DLD1 (cell line): ENCODE data around the gene POLR2E.
"Not testable (repeated sequence)": the region's sequence is repeated elsewhere in the genome, so short reads cannot be mapped to it uniquely, and the experiment has no call there.

Source experiments
- in situ Hi-C: cut with HindIII; loops from 2 replicates; pipeline ENCODE4 v1.10.0; 2017; ENCODE audit warnings: low sequenced_read_pairs

POLR2E gene

DNA sequence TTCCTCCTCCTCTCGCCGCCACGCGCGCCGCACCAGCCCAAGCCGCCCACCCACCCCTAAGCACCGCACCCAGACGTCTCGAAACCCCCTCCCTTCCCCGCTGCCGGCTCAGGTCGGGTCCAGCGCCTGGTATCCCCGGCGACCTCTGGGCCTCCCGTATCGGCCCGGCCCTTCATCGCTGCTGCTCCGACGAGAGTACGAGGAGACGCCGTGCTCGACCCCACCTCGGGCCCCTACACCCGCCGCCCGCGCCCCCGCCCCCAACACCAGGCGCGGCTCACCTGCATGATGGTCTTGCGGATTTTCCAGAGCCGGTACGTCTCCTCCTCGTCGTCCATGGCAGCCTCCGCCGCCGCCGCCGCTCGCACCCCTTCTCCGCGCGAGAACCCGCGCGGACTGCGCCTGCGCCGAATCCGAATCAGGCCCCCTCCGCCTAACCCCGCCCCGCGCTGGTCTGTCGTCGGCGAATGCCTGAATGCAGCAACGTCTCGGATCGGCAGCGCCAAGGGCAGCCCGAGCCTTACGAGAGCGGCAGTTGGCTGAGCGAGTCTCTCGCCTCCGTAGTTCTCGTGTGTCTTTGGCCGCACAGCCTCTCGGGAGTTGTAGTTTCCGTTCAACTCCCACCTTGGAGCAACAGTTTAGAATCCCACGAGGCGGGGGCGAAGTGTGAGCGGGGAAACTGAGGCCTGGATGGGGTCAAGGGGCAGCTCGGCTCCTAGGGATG lies at the start of gene POLR2E:
Gene POLR2E (minus strand): TSS at position 398 of the 724 bp plus-strand sequence. CDS start 60 bp downstream, at position 338.
- in situ Hi-C loops, result no loop called here

DNA sequence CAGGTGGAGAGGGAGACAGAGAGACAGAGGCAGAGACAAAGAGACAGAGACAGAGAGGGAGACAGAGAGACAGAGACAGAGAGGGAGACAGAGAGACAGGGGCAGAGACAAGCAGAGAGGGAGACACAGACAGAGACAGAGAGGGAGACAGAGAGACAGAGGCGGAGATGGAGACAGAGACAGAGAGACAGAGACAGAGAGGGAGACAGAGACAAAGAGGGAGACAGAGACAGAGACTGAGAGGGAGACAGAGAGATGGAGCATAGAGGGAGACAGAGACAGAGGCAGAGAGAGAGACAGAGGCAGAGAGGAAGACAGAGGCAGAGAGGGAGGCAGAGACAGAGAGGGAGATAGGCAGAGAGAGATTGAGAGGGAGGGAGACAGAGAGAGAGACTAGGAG lies 49.6 kb upstream of the POLR2E start:
- in situ Hi-C loops, result no loop called here

DNA sequence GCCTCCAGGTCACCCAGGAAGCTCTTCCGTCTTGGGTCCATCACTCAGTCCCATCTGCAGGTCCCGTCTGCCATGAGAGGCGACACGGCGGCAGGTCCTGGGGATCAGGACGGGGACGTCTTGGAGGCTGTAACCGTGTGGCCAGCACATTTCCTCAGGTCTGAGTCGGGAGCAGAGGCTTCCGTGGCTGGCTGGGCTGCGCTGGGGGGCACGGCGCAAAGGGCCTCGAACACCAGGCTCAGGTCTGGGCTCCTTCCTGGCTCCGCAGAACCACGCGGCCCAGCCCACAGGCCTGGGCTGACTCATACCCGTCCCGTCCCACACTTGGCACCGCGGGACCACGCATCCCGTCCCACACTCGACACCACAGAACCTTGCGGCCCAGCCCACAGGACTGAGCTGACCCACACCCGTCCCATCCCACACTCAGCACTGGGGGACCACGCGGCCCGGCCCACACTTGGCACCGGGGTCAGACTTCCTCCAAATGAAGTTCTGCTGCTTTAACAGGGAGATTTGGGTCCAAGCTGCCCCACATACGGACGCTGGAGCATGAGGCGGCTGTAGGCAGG lies 48.7 kb upstream of the POLR2E start:
- in situ Hi-C loops, result no loop called here

DNA sequence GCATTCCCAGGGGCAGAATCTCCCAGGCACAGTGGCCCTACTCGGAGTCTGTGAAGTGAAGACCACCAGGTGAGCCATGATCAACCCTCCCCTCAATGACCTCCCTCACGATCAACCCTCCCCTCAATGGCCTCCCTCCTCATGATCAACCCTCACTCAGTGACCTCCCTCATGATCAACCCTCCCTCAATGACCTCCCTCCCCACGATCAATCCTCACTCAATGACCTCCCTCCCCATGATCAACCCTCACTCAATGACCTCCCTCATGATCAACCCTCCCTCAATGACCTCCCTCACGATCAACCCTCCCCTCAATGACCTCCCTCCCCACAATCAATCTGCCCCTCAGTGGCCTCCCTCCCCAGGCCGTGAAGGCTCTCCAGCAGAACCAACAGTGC lies 46.8 kb upstream of the POLR2E start:
- in situ Hi-C loops, result no loop called here

DNA sequence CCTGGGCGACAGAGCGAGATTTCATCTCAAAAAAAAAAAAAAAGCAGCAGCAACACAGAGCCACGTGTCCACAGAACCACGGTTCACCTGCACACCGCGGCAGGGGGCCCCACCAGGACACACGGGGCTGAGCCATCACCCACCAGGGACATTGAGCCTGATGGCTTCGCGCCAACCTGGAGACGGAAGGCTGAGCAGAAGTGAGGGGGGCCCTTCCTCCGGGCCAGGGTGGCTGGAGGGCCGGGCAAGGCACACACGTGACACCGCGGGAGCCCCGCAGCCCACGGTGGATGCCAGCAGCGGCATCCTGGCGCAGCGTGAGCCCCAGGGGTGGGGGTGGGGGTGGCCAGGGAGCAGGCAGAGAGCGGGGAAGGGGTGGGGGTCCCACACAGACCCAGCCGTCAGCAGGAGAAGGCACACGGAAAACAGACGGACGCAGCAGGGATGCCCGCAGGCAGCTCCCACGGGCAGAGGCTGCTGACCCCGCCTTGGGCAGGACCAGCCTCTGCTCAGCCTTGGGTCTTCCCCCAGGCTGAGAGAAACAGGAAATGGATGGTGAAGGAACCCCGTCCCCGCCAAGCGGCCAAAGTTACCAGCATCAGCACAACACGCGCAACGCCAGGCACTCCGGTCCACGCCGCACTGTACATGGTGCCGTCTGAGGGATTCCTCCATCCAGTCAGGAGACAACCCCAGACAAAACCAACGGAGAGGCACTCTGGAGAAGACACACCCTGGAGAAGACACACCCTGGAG lies 45.3 kb upstream of the POLR2E start:
- in situ Hi-C loops, result no loop called here

DNA sequence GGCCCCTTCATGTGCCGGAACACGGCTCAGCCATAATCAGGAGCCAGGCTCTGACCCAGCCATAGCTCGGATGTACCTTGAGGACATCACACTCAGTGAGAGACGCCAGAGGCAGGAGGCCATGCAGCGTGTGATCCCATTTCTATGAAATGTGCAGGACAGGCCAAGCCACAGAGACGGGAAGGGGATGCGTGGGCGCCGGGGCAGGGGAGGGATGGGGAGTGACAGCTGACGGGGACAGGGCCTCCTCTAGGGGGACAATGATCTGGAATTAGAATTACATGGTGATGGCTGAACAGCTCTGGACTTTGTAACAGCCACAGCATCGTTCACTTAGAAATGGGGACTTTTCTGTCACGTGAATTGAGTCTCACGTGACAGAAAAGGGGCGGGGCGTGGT lies 44.0 kb upstream of the POLR2E start:
- in situ Hi-C loops, result no loop called here

DNA sequence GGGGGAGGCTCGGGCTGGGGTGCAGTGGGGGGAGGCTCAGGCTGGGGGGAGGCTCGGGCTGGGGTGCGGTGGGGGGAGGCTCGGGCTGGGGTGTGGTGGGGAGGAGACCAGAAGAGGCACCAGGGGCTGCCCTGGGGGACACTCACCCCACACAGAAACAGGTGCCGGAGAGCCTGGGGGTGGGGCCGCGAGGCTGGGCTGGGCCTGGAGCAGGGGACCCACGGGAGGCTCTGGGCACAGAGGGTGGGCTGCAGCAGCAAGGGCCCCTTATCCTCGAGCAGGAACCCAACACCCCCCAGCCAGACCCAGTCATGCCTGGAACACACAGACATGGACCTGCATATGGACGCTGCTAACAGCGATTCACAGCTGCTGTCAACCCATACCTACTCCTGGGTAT lies 42.9 kb upstream of the POLR2E start:
- in situ Hi-C loops, result no loop called here

DNA sequence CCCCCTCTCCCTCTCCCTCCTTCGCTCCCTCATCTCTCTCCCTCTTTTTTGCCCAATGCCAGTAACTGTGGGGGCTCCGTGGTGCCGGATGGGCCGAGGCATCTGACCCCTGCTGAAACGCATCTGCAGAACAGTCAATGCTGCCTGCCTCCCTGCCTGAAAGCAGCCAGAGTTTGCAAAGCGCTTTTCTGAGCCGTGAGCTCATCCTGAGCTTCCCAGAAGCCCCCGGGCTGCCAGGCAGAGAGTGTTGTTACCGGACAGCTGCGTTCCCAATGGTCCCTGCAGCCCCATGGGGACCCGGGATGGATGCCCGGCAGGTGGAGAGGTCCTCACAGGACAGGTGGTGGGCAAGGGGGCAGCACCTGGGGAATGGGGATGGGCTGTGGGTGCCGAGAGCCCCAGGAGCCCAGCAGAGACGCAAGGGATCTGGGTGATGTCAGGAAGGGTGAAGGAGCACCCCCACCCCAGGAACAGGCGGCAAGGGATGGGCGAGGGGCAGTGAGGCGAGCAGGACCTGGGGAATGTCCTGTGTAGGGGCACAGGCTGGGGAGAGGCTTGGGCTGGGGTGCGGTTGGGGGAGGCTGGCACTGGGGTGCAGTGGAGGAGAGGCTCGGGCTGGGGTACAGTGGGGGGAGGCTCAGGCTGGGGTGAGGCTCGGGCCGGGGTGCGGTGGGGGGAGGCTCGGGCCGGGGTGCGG lies 41.6 kb upstream of the POLR2E start:
- in situ Hi-C loops, result no loop called here

DNA sequence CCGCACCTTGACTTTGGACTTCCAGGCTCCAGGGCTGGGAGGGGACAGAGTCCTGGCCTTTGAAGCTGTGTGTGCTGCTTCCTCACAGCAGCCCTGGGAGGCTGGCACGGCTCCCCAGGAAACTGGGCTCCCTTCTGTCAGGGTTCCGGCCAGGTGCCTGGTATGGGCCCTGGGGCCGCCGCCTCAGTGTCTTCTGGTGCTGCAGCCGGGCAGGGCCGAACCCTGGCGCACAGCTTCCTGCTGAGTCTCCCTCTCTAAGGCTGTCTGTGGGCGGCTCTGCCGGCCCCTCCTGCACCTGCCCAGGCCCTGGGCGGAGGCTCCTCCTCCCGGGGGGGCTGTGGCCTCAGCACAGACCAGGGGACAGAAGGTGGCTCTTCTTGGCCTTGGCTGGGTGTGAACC lies 41.0 kb upstream of the POLR2E start:
- in situ Hi-C loops, result no loop called here

DNA sequence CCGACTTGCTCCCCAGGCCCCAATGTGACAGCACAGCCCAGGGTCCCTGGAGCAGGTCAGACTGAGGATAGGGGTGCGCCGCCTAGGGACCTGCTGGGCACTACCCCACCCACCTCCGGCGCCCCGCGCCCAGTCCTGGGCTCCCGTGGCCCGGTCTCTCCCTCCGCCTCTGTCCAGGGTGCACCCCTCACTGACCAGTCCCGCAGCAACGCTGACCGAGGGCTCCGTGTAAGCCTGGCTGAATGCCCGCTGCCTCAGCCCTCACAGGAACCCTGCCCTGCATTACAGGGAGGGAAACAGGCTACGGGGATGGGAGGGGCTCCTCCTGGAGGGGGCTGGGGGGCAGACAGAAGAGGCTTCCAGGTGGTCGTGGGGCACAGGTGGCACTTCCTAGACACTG lies 40.3 kb upstream of the POLR2E start:
- in situ Hi-C loops, result no loop called here

DNA sequence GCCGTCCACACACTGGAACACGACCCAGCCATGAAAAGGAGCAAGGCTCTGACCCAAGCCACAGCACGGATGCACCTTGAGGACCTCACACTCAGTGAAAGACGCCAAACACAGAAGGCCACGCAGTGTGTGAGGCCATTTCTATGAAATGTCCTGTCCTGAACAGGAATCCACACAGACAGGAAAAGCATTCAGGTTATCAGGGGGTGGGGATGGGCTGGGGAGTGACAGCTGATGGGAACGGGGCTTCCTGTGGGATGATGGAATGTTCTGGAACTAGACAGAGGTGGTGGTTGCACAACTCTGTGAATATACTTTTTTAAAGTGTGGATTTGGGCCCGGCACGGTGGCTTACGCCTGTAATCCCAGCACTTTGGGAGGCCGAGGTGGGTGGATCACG lies 39.3 kb upstream of the POLR2E start:
- in situ Hi-C loops, result no loop called here

DNA sequence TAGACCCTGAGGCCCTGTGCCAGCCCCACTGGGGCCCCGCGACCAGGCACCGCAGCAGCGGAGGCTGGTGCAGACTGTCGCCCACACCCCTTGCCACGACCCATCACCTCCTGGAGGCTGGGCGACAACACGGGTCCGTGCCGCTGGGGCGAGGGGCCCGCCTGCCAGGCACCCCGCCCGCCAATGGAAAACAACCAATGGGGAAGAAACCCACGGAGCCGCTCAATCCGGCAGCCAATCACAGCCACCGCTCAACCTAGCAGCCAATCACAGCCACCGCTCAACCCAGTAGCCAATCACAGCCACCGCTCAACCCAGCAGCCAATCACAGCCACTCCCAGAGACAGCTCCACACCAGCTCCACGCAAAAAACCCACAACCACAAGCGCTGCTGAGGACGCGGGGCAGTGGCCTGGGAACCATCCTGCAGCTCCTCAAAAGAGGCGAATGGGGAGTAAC lies 38.3 kb upstream of the POLR2E start:
- in situ Hi-C loops, result no loop called here

DNA sequence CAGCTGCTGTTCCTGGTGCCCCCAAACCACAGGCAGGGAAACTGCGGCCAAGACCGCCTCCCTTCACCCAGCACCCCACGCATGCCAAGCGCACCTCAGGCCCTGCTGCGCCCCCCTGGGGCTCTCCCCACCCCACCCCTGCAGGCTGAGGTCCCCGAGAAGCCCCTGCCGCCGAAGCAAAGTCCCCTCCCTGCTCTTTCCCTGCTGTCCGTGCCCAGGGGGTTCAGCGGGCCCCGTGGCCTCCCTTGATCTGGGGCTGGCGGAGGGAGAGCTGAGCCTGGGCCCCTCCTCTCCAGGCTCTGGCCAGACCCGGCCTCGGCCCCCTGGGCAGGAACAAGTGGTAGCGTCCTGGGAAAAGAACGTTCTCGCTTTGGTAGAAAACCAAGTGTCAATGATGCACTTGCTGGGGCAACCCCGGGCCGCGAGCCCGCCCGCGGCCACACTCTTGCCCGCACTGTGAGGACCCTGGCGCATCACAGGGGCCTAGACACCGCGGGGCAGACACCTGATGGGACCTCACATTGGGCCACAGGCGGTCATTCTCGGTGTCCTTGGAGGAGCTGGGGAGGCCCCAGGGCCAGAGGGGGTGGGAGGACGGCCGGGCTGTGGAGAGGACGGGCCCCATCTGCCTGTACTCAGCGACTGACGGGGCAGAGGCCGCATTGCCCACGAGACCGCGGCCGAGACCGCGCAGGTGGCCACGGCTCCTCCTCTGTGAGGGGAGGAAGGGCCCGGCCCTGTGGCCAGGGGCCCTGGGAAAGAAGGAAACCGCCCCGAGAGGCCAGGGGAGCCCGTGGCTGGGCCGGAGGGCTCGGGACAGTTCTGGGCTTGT lies 37.6 kb upstream of the POLR2E start:
- in situ Hi-C loops, result no loop called here

DNA sequence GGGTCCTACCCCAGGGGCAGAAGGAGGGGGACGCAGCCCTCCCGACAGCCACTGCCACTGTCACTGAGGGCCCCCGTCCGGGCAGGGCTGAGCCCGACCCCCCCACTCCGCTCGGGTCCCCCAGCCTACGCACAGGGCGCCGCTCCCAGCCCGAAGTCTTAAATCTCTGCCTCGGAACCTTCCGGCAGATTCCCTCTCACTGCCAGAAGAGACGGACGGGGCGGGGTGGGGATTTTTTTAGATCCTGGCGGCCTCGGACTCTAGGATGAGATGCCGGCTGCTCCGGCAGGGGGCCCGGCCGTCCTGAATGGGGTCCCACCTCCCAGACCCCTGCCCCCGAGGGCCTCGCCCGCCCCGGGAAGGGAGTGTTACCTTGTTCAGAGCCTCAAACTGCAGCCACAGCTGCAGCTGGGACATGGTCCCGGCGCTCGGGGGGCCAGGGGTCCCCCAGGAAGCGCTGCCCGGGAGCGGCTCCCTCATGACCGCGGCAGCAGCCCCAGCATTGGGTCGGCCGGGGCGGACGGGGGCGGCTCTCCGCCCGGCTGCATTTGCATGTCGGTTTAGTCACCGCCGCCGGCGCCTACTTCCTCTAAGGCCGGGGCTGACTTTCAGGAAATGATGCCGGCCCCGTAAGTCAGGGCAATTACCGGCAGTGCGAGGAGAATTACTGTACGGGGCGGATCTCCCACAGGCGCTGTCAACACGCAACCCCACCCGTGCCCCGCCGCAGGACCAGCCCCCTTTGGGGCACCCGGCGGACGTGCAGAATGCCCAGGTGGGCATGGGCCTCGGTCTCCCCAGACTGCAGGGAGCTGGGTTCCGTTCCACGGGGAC lies 36.8 kb upstream of the POLR2E start:
- in situ Hi-C loops, result no loop called here

DNA sequence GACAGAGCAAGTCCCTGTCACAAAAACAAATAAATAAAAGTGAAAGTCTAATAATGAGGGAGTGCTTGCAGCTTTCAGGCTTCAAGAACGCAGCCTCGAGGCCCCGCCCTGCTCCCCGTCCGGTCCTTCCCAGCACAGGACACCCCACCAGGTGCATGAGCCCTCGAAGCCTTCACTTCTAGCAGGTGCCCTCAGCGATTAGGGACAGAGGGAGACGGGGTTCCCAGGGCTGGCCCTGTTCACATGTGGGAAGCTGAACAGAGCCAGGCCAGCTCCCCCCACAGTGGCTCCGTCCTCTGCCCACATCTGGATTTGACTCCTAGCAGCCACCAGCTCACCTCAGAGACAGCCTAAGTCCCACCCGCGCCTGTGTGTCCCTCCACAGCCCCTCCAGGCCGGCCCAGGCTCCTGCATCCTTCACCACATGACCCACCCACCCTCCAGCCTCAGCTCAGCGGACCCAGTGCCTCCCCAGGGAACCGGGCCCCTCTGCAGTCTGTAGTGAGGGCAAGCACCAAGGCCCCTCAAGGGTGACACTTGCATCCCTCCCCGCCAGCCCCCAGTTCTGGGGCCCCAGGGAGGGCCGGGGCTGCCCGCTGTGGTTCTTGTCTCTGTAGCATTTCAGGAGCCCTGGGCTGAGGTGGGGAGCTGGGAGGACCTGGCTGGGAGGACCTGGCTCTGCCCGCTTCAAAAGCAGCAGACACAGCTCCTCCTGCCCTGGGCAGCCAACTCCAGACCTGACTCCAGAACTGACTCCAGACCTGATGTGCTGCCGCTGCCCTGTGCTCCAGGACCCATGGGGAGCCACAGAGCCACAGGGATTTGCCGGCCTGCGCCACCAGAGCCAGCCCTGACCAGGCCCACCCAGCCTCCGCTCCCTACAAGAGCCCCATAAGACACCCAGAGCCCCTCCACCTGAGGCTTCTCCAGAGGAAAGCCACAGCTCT lies 35.9 kb upstream of the POLR2E start:
- in situ Hi-C loops, result no loop called here

DNA sequence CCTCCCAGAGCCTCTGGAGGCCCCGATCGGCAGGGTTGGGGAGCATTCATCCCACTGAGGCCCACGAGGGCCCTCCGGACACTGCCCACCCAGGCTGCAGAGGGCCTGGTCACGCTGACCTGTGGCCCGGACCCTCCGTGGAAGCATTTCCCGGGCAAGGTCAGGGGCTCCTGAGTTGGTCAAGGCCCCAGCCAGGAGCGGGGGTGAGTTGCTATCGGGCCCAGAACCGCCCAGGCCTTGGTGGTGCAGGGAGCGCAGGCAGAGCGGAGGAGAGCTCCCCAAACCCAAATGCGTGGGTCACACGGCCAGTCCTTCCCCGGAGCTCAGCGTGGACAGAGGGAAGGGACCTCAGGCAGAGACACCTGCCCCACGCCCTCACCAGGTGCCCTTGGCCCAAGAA lies 34.4 kb upstream of the POLR2E start:
- in situ Hi-C loops, result no loop called here

DNA sequence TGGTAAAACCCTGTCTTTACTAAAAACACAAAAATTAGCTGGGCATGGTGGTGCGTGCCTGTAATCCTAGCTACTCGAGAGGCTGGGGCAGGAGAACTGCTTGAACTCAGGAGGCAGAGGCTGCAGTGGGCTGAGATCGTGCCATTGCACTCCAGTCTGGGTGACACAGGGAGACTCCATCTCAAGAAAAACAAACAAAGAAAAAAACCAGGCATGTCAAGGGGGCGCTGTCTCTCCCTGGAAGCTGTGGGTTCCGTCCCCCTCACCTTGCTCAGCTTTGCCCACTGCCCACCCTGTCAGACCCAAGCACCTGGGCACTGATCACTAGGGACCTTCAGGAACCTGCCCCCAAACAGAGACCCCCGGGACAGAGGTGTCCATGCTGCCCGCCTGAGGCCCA lies 33.9 kb upstream of the POLR2E start:
- in situ Hi-C loops, result not testable (repeated sequence)

DNA sequence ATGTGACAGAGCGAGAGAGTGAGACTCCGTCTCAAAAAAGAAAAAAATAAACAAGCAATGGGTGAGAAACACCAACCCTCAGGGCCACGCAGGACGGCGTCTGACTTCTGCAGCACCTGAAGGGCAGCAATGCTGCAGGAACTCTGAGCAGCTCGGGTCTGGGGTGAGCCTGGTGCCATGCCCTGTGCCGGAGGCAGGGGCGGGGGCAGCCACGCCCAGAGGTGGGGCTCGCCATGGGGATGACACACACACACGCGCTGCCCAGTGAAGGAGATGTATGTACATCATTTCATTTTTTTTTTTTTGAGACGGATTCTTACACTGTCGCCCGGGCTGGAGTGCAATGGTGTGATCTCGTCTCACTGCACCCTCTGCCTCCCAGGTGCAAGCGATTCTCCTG lies 32.9 kb upstream of the POLR2E start:
- in situ Hi-C loops, result no loop called here
